ENCODE measurements around the gene SOX18.

GRCh38 chr20:64070244-64070993 is 21.0 kb upstream of the SOX18 start:
- TF ChIP-seq POLR2A (IDR thresholded peaks at IDR 0.05): no peak
- TF ChIP-seq CTCF (IDR thresholded peaks at IDR 0.05): no peak

All from uterus (tissue), 2 donors.